SU-DHL-6 (cell line): ENCODE measurements around the gene HMG20A.

ENCODE experiments used
- CTCF ChIP-seq: fragments of 200-600 bp; sonication (generic); IDR thresholded peaks from one replicate; pipeline ENCODE4 v1.5.1; 2017; ENCODE audit warnings: antibody characterized with exemption, mild to moderate bottlenecking, low read length, moderate library complexity; ENCODE audit not compliant: insufficient read depth, poor library complexity, severe bottlenecking
- EZH2phosphoT487 ChIP-seq: fragments of 200-600 bp; sonication (generic), shearing (Covaris generic); conservative IDR thresholded peaks from 2 replicates; pipeline ENCODE4 v1.6.1; 2018; ENCODE audit warnings: mild to moderate bottlenecking, antibody characterized with exemption, low read length, moderate library complexity, mixed read lengths

- no peak for TF ChIP-seq CTCF
- TF ChIP-seq EZH2phosphoT487: no peak
Measured at GRCh38 chr15:77456746-77457145, 36.1 kb downstream of the HMG20A start.
